BE2C (cell line): Measurements from ENCODE around the gene DNTT.

Experiments
- DNase-seq: peaks from one replicate; pipeline ENCODE4 v3.0.0-alpha.2; 2020
- H3K27me3 ChIP-seq: fragments of 250-450 bp; sonication (Bioruptor Pico); 2 replicates; pipeline ENCODE4 v1.5.1; 2020; ENCODE audit warnings: mild to moderate bottlenecking
- H3K36me3 ChIP-seq: fragments of 250-450 bp; sonication (Bioruptor Pico); 2 replicates; pipeline ENCODE4 v1.5.1; 2020; ENCODE audit warnings: mild to moderate bottlenecking
- H3K4me1 ChIP-seq: fragments of 250-450 bp; sonication (Bioruptor Pico); 2 replicates; pipeline ENCODE4 v1.5.1; 2020
- H3K4me3 ChIP-seq: 2 replicates; pipeline ENCODE4 v1.5.1; 2011; ENCODE audit warnings: low read depth, low read length
- H3K9me3 ChIP-seq: fragments of 250-450 bp; sonication (Bioruptor Pico); 2 replicates; pipeline ENCODE4 v1.5.1; 2020
- CTCF ChIP-seq: IDR thresholded peaks from 2 replicates; pipeline ENCODE4 v1.5.1; 2012; ENCODE audit warnings: mild to moderate bottlenecking, low read depth, low read length

The DNTT gene

GRCh38 chr10:96261132-96261531 lies 43.1 kb upstream of the DNTT start:
- Histone ChIP-seq H3K36me3 (no peaks in the 10 kb centered on the region), H3K27me3 (no peaks in the 10 kb centered on the region; the same call in 1 of the 2 replicates), H3K4me3 (no peak overlapping the region), H3K4me1 (no peaks in the 10 kb centered on the region), H3K9me3 (no peaks in the 10 kb centered on the region)
- TF ChIP-seq CTCF, result no peak
- no peak for DNase-seq

DNA sequence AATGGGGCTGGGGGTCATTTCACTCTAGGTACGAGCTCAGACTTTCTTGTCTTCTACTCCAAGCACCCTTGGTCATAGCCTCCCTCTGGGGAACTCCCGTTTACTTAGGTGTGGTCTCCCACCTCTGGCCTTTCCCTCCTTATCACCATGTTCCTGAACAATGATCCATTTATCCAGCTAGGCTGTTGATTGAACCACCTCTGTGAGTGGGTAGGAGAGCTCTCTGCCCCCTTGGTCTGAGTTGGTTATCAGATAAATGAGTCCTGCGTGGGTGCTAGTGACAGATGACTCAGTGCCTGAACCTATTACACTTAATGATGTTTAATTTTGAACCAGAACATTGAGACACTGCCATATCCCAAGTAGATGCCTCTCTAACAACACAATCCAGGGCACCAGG lies 42.3 kb upstream of the DNTT start:
- TF ChIP-seq CTCF, result no peak
- H3K27me3 ChIP-seq, result no peaks in the 10 kb centered on the region; the same call in 1 of the 2 replicates
- no peaks in the 10 kb centered on the region for H3K9me3 ChIP-seq
- no peak for DNase-seq
- no peaks in the 10 kb centered on the region for H3K36me3 ChIP-seq
- no peak overlapping the region for H3K4me3 ChIP-seq
- H3K4me1 ChIP-seq, result no peaks in the 10 kb centered on the region

- H3K4me1 ChIP-seq, result no peaks in the 10 kb centered on the region
- no peak for TF ChIP-seq CTCF
- no peaks in the 10 kb centered on the region; the same call in 1 of the 2 replicates for H3K27me3 ChIP-seq
- H3K36me3 ChIP-seq, result no peaks in the 10 kb centered on the region
- no peak overlapping the region for H3K4me3 ChIP-seq
- DNase-seq, result no peak
- no peaks in the 10 kb centered on the region for H3K9me3 ChIP-seq
Measured at GRCh38 chr10:96263176-96263575, 41.1 kb upstream of the DNTT start.

GRCh38 chr10:96263669-96264068 lies 40.6 kb upstream of the DNTT start:
- no peak overlapping the region for H3K4me3 ChIP-seq
- no peaks in the 10 kb centered on the region for H3K4me1 ChIP-seq

GRCh38 chr10:96264938-96265337 lies 39.3 kb upstream of the DNTT start:
- no peak for TF ChIP-seq CTCF
- no peaks in the 10 kb centered on the region; the same call in 1 of the 2 replicates for H3K27me3 ChIP-seq
- no peak for DNase-seq
- no peaks in the 10 kb centered on the region for H3K36me3 ChIP-seq
- no peaks in the 10 kb centered on the region for H3K4me1 ChIP-seq
- no peaks in the 10 kb centered on the region for H3K9me3 ChIP-seq
- H3K4me3 ChIP-seq, result no peak overlapping the region

More at GRCh38 chr10:96263669-96264068, 40.6 kb upstream of the DNTT start:
- Histone ChIP-seq H3K36me3 (no peaks in the 10 kb centered on the region), H3K9me3 (no peaks in the 10 kb centered on the region), H3K27me3 (no peaks in the 10 kb centered on the region; the same call in 1 of the 2 replicates)
- no peak for DNase-seq
- no peak for TF ChIP-seq CTCF

- no peak for TF ChIP-seq CTCF
- Histone ChIP-seq H3K27me3 (no peaks in the 10 kb centered on the region), H3K4me1 (no peaks in the 10 kb centered on the region), H3K36me3 (no peaks in the 10 kb centered on the region), H3K9me3 (no peaks in the 10 kb centered on the region), H3K4me3 (no peak overlapping the region)
- no peak for DNase-seq
Measured at GRCh38 chr10:96266118-96266770, 38.0 kb upstream of the DNTT start.
